ENCODE results near the gene PRG2. TPM values are rescaled to one million over a fixed set of nuclear protein-coding genes. Genes with fewer than 3 reads are reported as not detected.

Gene PRG2
- total RNA-seq, 1 experiment from 2014 or later: not detected

DNA sequence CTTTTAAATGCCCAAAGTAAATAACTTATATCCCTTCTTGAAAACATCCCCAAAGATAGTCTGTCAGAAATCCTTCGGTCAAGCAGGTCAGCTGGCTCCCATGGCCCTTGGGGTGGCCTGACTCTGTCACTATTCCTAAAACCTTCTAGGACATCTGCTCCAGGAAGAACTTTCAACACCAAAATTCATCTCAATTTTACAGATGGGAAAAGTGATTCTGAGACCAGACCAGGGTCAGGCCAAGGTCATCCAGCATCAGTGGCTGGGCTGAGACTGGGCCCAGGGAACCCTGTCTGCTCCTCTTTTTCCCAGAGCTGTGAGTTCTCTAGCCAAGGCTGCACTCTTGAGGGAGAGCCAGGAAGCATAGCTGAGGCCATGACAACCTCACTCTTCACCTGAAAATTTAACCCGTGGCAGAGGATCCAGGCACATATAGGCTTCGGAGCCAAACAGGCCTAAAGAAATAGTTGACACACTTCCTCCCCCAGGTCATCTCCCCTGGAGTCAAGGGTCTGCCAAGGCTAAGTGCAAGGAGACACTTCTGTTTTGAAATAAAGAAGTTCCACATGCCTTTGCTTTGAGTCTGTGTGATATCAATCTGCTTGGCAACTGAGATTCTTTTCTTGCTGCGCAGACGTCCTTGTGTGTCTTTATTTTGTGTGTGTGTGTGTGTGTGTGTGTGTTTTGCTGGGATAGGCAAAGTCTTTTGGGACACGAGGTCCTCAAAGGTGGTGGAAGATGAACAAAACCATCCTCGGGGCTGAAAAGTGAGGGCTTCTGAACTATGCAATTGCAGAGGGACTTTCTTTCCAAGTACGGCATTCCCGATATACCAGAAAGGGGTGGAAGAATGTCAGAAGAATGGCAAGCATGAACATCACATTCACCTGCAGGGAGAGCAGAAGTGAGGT lies 16.8 kb upstream of the PRG2 start:
- BruUV-seq (replicated peaks): no TSS peak
- POLR2A ChIA-PET: no interaction called here

GRCh38 chr11:57406337-57406904 lies 16.0 kb upstream of the PRG2 start:
- Histone ChIP-seq H3K36me3 (ENCODE audit: control insufficient read depth, insufficient read depth, low read length) (no peaks in the 10 kb centered on the region), H3K4me3 (ENCODE audit: low read depth in 2 of 2, low read length in 2 of 2) (no peak overlapping the region), H3K27ac (ENCODE audit: low read length) (no peak overlapping the region), H3K27me3 (ENCODE audit: control insufficient read depth, insufficient read depth, low read length) (no peaks in the 10 kb centered on the region), H3K9me3 (ENCODE audit: control insufficient read depth, insufficient read depth, low read depth, low read length) (no peaks in the 10 kb centered on the region), H3K4me1 (ENCODE audit: control insufficient read depth, insufficient read depth, low read length) (peaks cover 3% of the 10 kb centered on the region; the same call in 1 of the 2 replicates)
- TF ChIP-seq TCF7L2 (IDR thresholded peaks at IDR 0.05; ENCODE audit: low read depth, low read length): no peak
- DNase-seq (ENCODE audit: low read depth, low spot score) (no peak), ATAC-seq (no peak)
- BruUV-seq (replicated peaks): no TSS peak
- intact Hi-C loops (cut with micrococcal nuclease; ENCODE audit: unreplicated experiment): no loop called here
- POLR2A ChIA-PET: no interaction called here
- CTCF ChIA-PET: no interaction called here
- in situ Hi-C loops (cut with HindIII; ENCODE audit: low pct_unique_long_range_greater_than_20kb, low sequenced_read_pairs): no loop called here

More for the DNA sequence above, 16.8 kb upstream of the PRG2 start:
- CTCF ChIA-PET: no interaction called here
- Histone ChIP-seq H3K4me3 (ENCODE audit: low read depth in 2 of 2, low read length in 2 of 2) (no peak overlapping the region), H3K27ac (ENCODE audit: low read length) (no peak overlapping the region), H3K36me3 (ENCODE audit: control insufficient read depth, insufficient read depth, low read length) (no peaks in the 10 kb centered on the region), H3K27me3 (ENCODE audit: control insufficient read depth, insufficient read depth, low read length) (no peaks in the 10 kb centered on the region), H3K4me1 (ENCODE audit: control insufficient read depth, insufficient read depth, low read length) (peaks cover 2% of the 10 kb centered on the region; the same call in 1 of the 2 replicates), H3K9me3 (ENCODE audit: control insufficient read depth, insufficient read depth, low read depth, low read length) (no peaks in the 10 kb centered on the region)
- intact Hi-C loops (cut with micrococcal nuclease; ENCODE audit: unreplicated experiment): no loop called here
- in situ Hi-C loops (cut with HindIII; ENCODE audit: low pct_unique_long_range_greater_than_20kb, low sequenced_read_pairs): no loop called here
- no peak for TF ChIP-seq TCF7L2 (IDR thresholded peaks at IDR 0.05; ENCODE audit: low read depth, low read length)
- TF ChIP-seq REST (IDR thresholded peaks at IDR 0.05; ENCODE audit: insufficient read depth in 1 of 2, low read depth in 2 of 2, low read length in 1 of 2): no peak
- no peak for TF ChIP-seq SIN3A (IDR thresholded peaks at IDR 0.05; ENCODE audit: borderline replicate concordance, insufficient read depth, low read depth, low read length)
- TF ChIP-seq POLR2AphosphoS5 (IDR thresholded peaks at IDR 0.05; ENCODE audit: low read depth, low read length): no peak
- TF ChIP-seq, protein P1, sequence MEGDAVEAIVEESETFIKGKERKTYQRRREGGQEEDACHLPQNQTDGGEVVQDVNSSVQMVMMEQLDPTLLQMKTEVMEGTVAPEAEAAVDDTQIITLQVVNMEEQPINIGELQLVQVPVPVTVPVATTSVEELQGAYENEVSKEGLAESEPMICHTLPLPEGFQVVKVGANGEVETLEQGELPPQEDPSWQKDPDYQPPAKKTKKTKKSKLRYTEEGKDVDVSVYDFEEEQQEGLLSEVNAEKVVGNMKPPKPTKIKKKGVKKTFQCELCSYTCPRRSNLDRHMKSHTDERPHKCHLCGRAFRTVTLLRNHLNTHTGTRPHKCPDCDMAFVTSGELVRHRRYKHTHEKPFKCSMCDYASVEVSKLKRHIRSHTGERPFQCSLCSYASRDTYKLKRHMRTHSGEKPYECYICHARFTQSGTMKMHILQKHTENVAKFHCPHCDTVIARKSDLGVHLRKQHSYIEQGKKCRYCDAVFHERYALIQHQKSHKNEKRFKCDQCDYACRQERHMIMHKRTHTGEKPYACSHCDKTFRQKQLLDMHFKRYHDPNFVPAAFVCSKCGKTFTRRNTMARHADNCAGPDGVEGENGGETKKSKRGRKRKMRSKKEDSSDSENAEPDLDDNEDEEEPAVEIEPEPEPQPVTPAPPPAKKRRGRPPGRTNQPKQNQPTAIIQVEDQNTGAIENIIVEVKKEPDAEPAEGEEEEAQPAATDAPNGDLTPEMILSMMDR (IDR thresholded peaks at IDR 0.05): no peak
- ATAC-seq (no peak), DNase-seq (ENCODE audit: low read depth, low spot score) (no peak)

All from Panc1 (cell line).